HG02588 (cell line): ENCODE results near the gene NXF1.
A peak's percentile ranks its signal among the peaks of the same experiment; 100 is the strongest.
"Not testable (repeated sequence)": the region's sequence is repeated elsewhere in the genome, so short reads cannot be mapped to it uniquely, and the experiment has no call there.

Source experiments
- ATAC-seq: cut with Tn5 transposase; IDR thresholded peaks from one replicate; pipeline ENCODE4 v1.9.1; 2021; ENCODE audit warnings: mild to moderate bottlenecking, moderate library complexity; ENCODE audit not compliant: unreplicated experiment

NXF1 gene

DNA sequence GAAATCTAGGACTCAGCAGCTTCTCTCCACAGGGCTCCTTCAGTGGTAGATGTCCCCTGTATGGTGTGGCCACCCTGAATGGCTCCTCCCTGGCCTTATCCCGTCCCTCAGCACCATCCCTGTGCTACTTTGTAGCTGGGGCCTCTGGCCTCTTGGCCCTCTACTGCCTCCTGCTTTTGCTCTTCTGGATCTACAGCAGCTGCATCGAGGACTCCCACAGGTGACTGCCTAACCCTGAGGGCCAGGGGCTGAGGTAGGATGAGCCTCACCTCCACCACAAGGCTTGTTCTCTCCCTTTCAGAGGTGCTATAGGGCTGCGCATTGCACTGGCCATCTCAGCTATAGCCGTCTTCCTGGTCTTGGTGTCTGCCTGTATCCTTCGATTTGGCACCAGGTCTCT lies 16.2 kb downstream of the NXF1 start:
- no peak for ATAC-seq

GRCh38 chr11:62787005-62787759 lies 18.1 kb downstream of the NXF1 start, which contains the start of gene TMEM179B:
TSS of gene TMEM179B (plus strand) at chr11:62787402. CDS start at chr11:62787432, 30 bp downstream.
- peak; percentile 57 for ATAC-seq

GRCh38 chr11:62786318-62787004 lies 18.8 kb downstream of the NXF1 start:
- ATAC-seq = peak; percentile 60

DNA sequence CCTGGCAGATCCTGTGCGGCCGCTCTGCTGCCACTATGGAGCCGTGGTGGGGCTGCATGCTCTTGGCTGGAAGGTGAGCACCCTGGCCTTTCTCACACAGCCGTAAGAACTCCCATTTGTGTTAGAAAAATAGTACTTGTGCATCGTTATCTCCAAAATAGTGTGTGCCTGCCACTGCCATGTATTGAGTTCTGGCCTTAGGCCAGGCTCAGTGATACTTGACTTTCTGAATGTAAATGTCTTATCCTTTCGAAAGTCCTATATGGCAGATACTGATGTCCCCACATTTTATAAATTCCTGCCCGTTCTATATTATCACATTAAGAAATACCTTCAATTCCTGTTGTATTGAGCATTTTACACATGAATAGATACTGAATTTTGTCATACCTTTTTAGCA lies 22.5 kb downstream of the NXF1 start:
- ATAC-seq = no peak

GRCh38 chr11:62778441-62778840 lies 26.8 kb downstream of the NXF1 start:
- ATAC-seq = no peak

DNA sequence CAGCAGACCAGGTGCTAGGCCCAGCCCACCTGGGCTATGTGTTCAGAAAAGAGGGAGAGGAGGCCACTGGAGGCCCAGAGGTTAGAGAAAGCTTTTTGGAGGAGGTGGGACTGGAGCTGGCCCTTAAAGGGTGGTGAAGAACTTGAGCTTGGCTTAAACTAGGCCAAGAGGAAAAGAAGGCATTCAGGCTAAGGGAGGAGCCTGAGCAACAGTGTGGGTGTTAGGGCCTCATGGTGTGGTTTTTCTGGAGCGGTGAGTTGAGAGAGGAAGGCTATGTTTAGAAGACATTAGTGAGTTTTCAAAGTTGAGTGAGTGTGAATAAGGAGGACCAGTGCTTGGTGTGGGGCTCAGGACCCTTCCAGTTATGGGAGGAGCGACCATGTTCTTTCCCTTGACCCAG lies 27.9 kb downstream of the NXF1 start:
- ATAC-seq = no peak

GRCh38 chr11:62775646-62776045 lies 29.6 kb downstream of the NXF1 start:
- ATAC-seq = no peak

- ATAC-seq = no peak
Measured at GRCh38 chr11:62774407-62774806, 30.8 kb downstream of the NXF1 start.

DNA sequence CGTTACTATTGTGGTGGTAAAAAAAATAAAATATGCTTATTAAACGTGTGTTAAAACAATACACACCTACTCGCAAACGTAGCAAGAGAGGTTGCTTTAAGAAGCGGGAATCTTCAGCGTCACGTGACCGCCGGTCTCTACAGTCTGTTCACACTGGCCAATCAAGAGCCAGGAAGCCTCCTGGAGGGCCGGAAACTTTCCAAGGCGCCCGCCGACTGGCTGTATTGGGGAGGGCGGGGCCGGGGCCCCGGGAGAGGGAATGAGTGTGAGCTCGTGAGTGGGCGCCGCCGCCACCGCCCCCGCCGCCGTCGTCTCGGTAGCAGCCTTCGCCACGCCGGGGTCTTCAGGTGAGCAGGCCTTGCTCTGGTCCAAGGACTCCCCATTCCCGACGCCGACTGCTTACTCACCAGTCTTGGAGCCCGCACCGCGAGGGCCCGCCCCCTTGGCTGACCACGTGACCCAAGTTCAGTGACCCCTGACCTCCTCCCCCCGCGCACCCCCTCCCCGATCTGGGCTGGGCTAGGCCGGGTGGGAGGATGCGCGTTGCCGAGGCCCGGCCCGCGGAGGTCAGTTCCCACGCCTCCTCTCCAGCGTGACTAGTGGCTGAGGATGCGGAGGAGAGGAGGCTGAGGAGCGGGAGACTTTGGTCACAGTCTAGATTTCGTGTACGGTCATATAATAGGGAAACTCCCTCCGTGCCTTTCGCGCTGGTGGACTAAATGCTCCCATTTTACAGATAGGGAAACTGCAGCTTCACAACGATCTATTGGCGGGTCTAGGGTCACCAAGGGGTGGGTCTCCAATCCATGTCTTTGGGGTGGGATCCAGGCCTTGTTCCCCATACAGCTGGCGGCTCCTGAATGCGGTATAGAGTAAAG lies 33.9 kb downstream of the NXF1 start, which contains the start of gene TAF6L:
Gene TAF6L, plus strand, starts transcription at position 253 of the 878 bp plus-strand sequence. CDS start 4,388 bp downstream, outside the sequence.
- peak; percentile 82 for ATAC-seq

GRCh38 chr11:62770778-62771143 lies 34.5 kb downstream of the NXF1 start:
- peak; percentile 6 for ATAC-seq

GRCh38 chr11:62760867-62761227 lies 44.4 kb downstream of the NXF1 start:
- not testable (repeated sequence) for ATAC-seq

DNA sequence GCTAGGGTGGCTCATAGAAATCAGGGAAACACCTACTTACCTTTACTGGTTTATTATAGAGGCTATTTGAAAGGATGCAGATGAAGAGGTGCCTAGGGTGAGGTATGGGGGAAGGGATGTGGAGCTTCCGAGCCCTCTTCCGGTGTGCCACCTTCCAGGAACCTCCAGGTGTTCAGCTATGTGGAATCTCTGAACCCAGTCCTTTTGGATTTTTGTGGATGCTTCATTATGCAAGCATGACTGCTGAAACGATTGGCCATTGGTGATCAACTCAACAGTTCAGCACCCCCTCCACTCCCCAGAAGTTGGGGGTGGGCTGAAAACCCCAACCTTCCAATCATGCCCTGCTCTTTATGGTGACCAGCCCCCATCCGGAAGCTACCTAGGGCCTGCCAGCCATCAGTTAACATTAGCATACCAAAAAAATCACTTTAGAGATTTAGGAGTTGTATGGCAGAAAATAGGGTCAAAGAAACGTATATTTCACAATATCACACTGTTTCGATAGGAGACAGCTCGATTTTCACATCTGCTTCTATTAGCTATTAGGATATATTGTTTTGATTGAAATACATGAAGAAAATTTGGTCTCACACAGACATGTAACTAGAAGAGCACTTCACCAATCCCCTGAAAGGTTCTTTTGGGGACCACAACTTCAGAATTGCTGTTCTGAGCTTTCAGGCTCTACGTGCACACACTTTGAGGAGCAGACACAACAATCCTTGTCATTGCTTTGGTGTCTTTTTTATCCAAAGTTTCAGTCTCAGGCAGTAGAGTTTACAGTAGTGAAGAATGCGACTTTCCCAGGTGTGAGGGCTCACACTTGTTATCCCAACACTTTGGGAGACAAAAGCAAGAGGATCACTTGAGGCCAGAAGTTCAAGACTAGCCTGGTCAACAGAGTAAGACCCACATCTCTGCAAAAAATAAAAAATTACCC lies 47.1 kb downstream of the NXF1 start:
- no peak for ATAC-seq

GRCh38 chr11:62755086-62755615 lies 50.1 kb downstream of the NXF1 start:
- ATAC-seq = no peak

DNA sequence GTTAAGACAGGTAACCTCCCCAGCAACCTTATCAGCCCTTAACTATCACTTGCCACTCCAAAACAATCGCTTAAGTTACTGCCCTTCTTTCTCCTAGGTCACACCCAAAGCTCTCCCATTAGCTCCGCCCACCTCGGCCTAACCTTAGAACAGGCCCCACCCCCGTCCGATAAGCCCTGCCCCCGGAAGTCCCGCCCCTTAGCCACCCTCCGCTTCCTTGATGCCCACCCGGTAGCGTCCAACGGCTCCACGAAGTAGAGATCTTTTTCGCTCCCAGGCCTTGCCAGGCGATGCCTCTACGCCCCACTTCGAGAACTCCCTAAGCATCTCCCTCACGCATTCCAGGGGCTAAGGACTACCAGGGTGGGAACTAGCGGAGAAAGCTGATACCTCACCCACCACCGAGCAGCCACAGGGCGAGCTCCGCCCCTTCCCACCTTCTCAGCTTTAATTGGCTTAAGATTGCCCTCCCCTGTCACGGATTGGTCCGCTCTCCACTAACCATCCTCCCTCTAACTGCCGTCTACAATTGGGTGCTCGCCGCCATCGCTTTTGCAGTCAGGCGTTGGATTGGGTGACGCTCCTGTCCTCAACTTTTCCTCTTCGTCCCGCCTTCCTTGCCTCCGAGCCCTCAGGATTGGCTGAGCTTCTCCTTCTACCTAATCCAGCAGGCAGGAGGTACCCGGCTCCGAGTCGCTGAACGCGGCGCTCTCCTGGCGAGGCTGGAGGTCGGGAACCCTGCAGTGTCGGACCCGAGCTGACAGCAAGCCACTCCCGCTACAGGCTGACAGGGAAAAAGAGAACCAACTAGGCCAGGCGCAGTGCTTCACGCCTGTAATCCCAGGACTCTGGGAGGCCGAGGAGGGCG lies 51.3 kb downstream of the NXF1 start, which contains the start of gene ZBTB3:
Gene ZBTB3, minus strand, starts transcription at position 425 of the 868 bp plus-strand sequence. CDS start 496 bp downstream, outside the sequence.
- peak; percentile 89 for ATAC-seq

GRCh38 chr11:62752994-62753735 lies 52.1 kb downstream of the NXF1 start:
- ATAC-seq = no peak

DNA sequence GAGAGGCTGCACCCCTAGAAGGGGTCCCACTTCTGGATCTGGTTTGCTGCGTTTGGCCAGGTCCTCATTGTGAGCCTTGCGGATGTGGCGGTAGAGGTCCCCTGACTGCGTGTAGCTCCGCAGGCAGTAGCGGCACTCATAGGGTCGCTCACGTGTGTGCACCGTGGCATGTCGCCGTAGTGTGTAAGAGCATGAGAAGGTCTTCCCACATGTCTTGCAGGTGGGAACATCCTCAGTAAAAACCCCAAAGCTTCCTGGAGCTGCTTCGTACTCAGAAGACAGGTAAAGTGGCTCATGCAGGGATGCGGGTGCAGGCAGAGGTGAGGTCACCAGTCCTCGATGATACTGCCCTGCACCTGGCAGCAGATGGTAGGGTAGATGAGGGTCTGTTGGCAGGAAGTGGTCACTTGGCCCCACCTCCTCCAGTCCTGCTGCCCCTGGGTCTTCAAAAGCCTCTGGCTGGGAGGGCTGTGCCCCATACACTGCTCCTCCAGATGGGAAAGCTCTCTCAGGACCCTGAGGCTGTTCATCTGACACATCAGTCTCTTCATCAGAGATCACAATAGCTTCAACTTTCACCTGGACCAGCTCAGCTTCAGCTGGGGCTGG lies 53.0 kb downstream of the NXF1 start:
- ATAC-seq = no peak

DNA sequence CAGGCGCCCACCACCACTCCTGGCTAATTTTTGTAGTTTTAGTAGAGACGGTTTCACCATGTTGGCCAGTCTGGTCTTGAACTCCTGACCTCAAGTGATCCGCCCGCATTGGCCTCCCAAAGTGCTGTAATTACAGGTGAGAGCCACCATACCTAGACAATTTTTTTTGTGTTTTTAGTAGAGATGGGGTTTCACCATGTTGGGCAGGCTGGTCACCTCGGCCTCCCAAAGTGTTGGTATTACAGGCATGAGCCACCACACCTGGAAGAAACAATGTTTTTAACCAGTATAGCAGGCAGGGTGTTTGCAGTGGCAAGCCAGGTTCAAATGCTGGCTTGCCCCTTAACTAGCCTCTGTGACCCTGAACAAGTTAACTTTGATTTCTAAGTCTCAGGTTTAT lies 55.3 kb downstream of the NXF1 start:
- ATAC-seq = not testable (repeated sequence)
